ENCODE data around the gene REEP5. TPM values are rescaled to one million over a fixed set of nuclear protein-coding genes. Genes with fewer than 3 reads are reported as not detected.

The REEP5 gene
- total and polyA plus RNA-seq, 2 of the 13 experiments (the other 11 are each of a cell fraction or from before 2014, with no cell fraction given) = 49.4 to 239 TPM

- TF ChIP-seq ZBTB26 (CRISPR knock-in tag; IDR thresholded peaks at IDR 0.05; ENCODE audit: borderline replicate concordance) = no peak
- no peak for TF ChIP-seq SMAD1 (CRISPR knock-in tag; IDR thresholded peaks at IDR 0.05; ENCODE audit: borderline replicate concordance, low read depth)
- TF ChIP-seq CREB3 (CRISPR knock-in tag; IDR thresholded peaks at IDR 0.05) = no peak
- no peak for TF ChIP-seq CEBPZ (IDR thresholded peaks at IDR 0.05; ENCODE audit: low read length)
- TF ChIP-seq ELF4 (CRISPR knock-in tag; IDR thresholded peaks at IDR 0.05; ENCODE audit: borderline replicate concordance) = no peak
- no peak for TF ChIP-seq RXRA (CRISPR knock-in tag; IDR thresholded peaks at IDR 0.05)
- 0 out of 2 replicates have a peak, but pooled peaks have one; percentile 31 for TF ChIP-seq CBFB (CRISPR knock-in tag; IDR thresholded peaks at IDR 0.05)
- no peak for TF ChIP-seq ZBTB44 (CRISPR knock-in tag; IDR thresholded peaks at IDR 0.05)
- TF ChIP-seq ZNF703 (CRISPR knock-in tag; IDR thresholded peaks at IDR 0.05; ENCODE audit: borderline replicate concordance) = no peak
- no peak for TF ChIP-seq NAIF1 (CRISPR knock-in tag; IDR thresholded peaks at IDR 0.05; ENCODE audit: borderline replicate concordance)
- TF ChIP-seq ZNF292 (CRISPR knock-in tag; IDR thresholded peaks at IDR 0.05; ENCODE audit: borderline replicate concordance, low read depth) = no peak
- no peak for TF ChIP-seq TFDP1 (CRISPR knock-in tag; IDR thresholded peaks at IDR 0.05; ENCODE audit: borderline replicate concordance)
- peak; percentile 13; the same call in 1 of the 2 replicates for TF ChIP-seq NFYC (CRISPR knock-in tag; IDR thresholded peaks at IDR 0.05)
- no peak for TF ChIP-seq SRSF9 (IDR thresholded peaks at IDR 0.05; ENCODE audit: borderline replicate concordance, insufficient read depth, low read depth, low read length, poor library complexity, severe bottlenecking)
- TF ChIP-seq ZNF564 (CRISPR knock-in tag; IDR thresholded peaks at IDR 0.05) = no peak
- no peak for TF ChIP-seq ZEB1 (IDR thresholded peaks at IDR 0.05; ENCODE audit: insufficient replicate concordance, low read depth)
- no peak for TF ChIP-seq XRCC5 (optimal IDR thresholded peaks at IDR 0.05; ENCODE audit: low read length)
- TF ChIP-seq HNRNPUL1 (IDR thresholded peaks at IDR 0.05; ENCODE audit: low read depth, low read length) = no peak
- no peak for TF ChIP-seq KMT2A (CRISPR knock-in tag; IDR thresholded peaks at IDR 0.05)
- no peak for TF ChIP-seq STAT5B (CRISPR knock-in tag; IDR thresholded peaks at IDR 0.05)
Measured at GRCh38 chr5:112968411-112969106, 46.5 kb upstream of the REEP5 start (continued).
